Caco-2 (cell line): Measurements from ENCODE around the gene TCTA. TPM values are rescaled to one million over a fixed set of nuclear protein-coding genes. Genes with fewer than 3 reads are reported as not detected.

ENCODE experiments used
- BruUV-seq: library from RNA; stranded (reverse); fragments of 400-500 nt; replicated peaks from 2 replicates; lab custom pipeline; 2021; lab: Mats Ljungman, UMichigan
- CTCF ChIA-PET: fragments of 300-600 bp; sonication (Branson Sonifier 250); formaldehyde crosslinking; loops from one replicate; lab custom pipeline; 2022; ENCODE audit warnings: antibody characterized with exemption; lab: Charles Lee
- POLR2A ChIA-PET: fragments of 300-600 bp; sonication (Branson Sonifier 250); formaldehyde crosslinking; loops from one replicate; lab custom pipeline; 2022; ENCODE audit warnings: antibody characterized with exemption; lab: Charles Lee
- DNase-seq, 2 experiments: peaks; one replicate each; pipeline versions ENCODE4 v3.0.0 to v3.0.0-alpha.2; 2020 to 2022
- H3K27me3 ChIP-seq: replicated peaks from 2 replicates; pipeline ENCODE4 v1.6.0; 2011; ENCODE audit warnings: low read length; ENCODE audit not compliant: control insufficient read depth, insufficient read depth
- H3K36me3 ChIP-seq: 2 replicates; pipeline ENCODE4 v1.5.1; 2011; ENCODE audit warnings: low read length; ENCODE audit not compliant: control insufficient read depth, insufficient read depth
- H3K4me1 ChIP-seq: fragments of 250-450 bp; sonication (Bioruptor Pico); 2 replicates; pipeline ENCODE4 v1.5.1; 2020; ENCODE audit warnings: mild to moderate bottlenecking
- H3K4me3 ChIP-seq: 2 replicates; pipeline ENCODE4 v1.5.1; 2011; ENCODE audit warnings: low read depth, mild to moderate bottlenecking, control low read depth, low read length
- H3K9me3 ChIP-seq: fragments of 250-450 bp; sonication (Bioruptor Pico); 2 replicates; pipeline ENCODE4 v1.5.1; 2020; ENCODE audit warnings: mild to moderate bottlenecking, moderate library complexity
- H3K27ac Mint-ChIP-seq: one replicate; pipeline ENCODE4 v1.8.0; 2022; ENCODE audit warnings: mixed read lengths; ENCODE audit not compliant: unreplicated experiment
- H3K27me3 Mint-ChIP-seq: one replicate; pipeline ENCODE4 v1.8.0; 2022; ENCODE audit warnings: mixed read lengths; ENCODE audit not compliant: insufficient read depth, unreplicated experiment
- H3K36me3 Mint-ChIP-seq: one replicate; pipeline ENCODE4 v1.8.0; 2022; ENCODE audit warnings: mild to moderate bottlenecking, mixed read lengths; ENCODE audit not compliant: insufficient read depth, unreplicated experiment
- H3K4me1 Mint-ChIP-seq: one replicate; pipeline ENCODE4 v1.8.0; 2022; ENCODE audit warnings: low read depth, mixed read lengths; ENCODE audit not compliant: unreplicated experiment
- H3K4me3 Mint-ChIP-seq: one replicate; pipeline ENCODE4 v1.8.0; 2022; ENCODE audit warnings: mild to moderate bottlenecking, moderate library complexity, mixed read lengths; ENCODE audit not compliant: unreplicated experiment
- H3K9me3 Mint-ChIP-seq: one replicate; pipeline ENCODE4 v1.8.0; 2022; ENCODE audit warnings: mixed read lengths; ENCODE audit not compliant: unreplicated experiment
- intact Hi-C: fragments of 100-400 bp; cut with micrococcal nuclease; formaldehyde crosslinking; loops from one replicate; pipeline ENCODE4 v1.10.0; 2022; ENCODE audit not compliant: unreplicated experiment
- total RNA-seq: library from RNA; stranded (reverse); gene quantifications from 2 replicates; pipeline ENCODE4 v1.2.3, GENCODE V29; 2022
- TF ChIP-seq, protein P1 (sequence below), 2 experiments: fragments of 200-600 bp in 1 of 2; IDR thresholded peaks; 1 replicate in 1 of 2; 2 replicates in 1 of 2; pipeline versions ENCODE4 v1.5.1 to v1.8.0; 2011 to 2022; ENCODE audit warnings: antibody characterized with exemption in 1 of 2, control low read depth in 1 of 2, inconsistent platforms in 1 of 2, low read depth in 1 of 2, low read length in 1 of 2, mild to moderate bottlenecking in 1 of 2, moderate library complexity in 1 of 2; ENCODE audit not compliant: insufficient read depth in 1 of 2, severe bottlenecking in 1 of 2, unreplicated experiment in 1 of 2

TCTA gene
- total RNA-seq, 1 experiment from 2014 or later = 15.5 TPM

GRCh38 chr3:49386056-49386756 is 26.0 kb upstream of the TCTA start:
- H3K36me3 Mint-ChIP-seq = peaks cover 27% of the 10 kb centered on the region
- no peak overlapping the region for H3K4me3 ChIP-seq
- ChIA-PET POLR2A (no interaction called here), CTCF (no interaction called here)
- no peak overlapping the region for H3K27ac Mint-ChIP-seq
- no peak overlapping the region for H3K4me3 Mint-ChIP-seq
- no peak for DNase-seq
- no peaks in the 10 kb centered on the region for H3K4me1 ChIP-seq
- no peaks in the 10 kb centered on the region for H3K9me3 Mint-ChIP-seq
- H3K27me3 ChIP-seq = no peaks in the 10 kb centered on the region
- TF ChIP-seq, protein P1, sequence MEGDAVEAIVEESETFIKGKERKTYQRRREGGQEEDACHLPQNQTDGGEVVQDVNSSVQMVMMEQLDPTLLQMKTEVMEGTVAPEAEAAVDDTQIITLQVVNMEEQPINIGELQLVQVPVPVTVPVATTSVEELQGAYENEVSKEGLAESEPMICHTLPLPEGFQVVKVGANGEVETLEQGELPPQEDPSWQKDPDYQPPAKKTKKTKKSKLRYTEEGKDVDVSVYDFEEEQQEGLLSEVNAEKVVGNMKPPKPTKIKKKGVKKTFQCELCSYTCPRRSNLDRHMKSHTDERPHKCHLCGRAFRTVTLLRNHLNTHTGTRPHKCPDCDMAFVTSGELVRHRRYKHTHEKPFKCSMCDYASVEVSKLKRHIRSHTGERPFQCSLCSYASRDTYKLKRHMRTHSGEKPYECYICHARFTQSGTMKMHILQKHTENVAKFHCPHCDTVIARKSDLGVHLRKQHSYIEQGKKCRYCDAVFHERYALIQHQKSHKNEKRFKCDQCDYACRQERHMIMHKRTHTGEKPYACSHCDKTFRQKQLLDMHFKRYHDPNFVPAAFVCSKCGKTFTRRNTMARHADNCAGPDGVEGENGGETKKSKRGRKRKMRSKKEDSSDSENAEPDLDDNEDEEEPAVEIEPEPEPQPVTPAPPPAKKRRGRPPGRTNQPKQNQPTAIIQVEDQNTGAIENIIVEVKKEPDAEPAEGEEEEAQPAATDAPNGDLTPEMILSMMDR (IDR thresholded peaks at IDR 0.05; ENCODE audit: insufficient read depth in 1 of 2, low read depth in 1 of 2, low read length in 1 of 2, severe bottlenecking in 1 of 2, unreplicated experiment in 1 of 2) = no peak
- H3K36me3 ChIP-seq = no peaks in the 10 kb centered on the region
- no peaks in the 10 kb centered on the region for H3K27me3 Mint-ChIP-seq
- BruUV-seq = no TSS peak
- intact Hi-C loops = no loop called here
- no peaks in the 10 kb centered on the region for H3K9me3 ChIP-seq
- H3K4me1 Mint-ChIP-seq = no peaks in the 10 kb centered on the region

- H3K4me1 Mint-ChIP-seq = no peaks in the 10 kb centered on the region
- Histone ChIP-seq H3K36me3 (no peaks in the 10 kb centered on the region), H3K4me3 (no peak overlapping the region), H3K27me3 (no peaks in the 10 kb centered on the region), H3K9me3 (no peaks in the 10 kb centered on the region), H3K4me1 (no peaks in the 10 kb centered on the region)
- intact Hi-C loops = no loop called here
- peak overlapping the region; percentile 25 for H3K27ac Mint-ChIP-seq
- no peaks in the 10 kb centered on the region for H3K9me3 Mint-ChIP-seq
- DNase-seq = no peak
- H3K36me3 Mint-ChIP-seq = peaks cover 22% of the 10 kb centered on the region
- TF ChIP-seq, protein P1 (IDR thresholded peaks at IDR 0.05; ENCODE audit: insufficient read depth in 1 of 2, low read depth in 1 of 2, low read length in 1 of 2, severe bottlenecking in 1 of 2, unreplicated experiment in 1 of 2) = no peak
- POLR2A ChIA-PET = no interaction called here
- H3K4me3 Mint-ChIP-seq = no peak overlapping the region
- no peaks in the 10 kb centered on the region for H3K27me3 Mint-ChIP-seq
- CTCF ChIA-PET = no interaction called here
- BruUV-seq = no TSS peak
These were observed 24.5 kb upstream of the TCTA start for GRCh38 chr3:49387721-49388120.

- POLR2A ChIA-PET = no interaction called here
- no peak overlapping the region for H3K4me3 Mint-ChIP-seq
- no peak overlapping the region for H3K4me3 ChIP-seq
These were observed 23.9 kb upstream of the TCTA start for GRCh38 chr3:49388289-49388820.

More at GRCh38 chr3:49388289-49388820, 23.9 kb upstream of the TCTA start:
- no TSS peak for BruUV-seq
- no peaks in the 10 kb centered on the region for H3K4me1 ChIP-seq
- DNase-seq = no peak
- H3K9me3 Mint-ChIP-seq = no peaks in the 10 kb centered on the region
- peaks cover 29% of the 10 kb centered on the region for H3K36me3 Mint-ChIP-seq
- no peaks in the 10 kb centered on the region for H3K9me3 ChIP-seq
- CTCF ChIA-PET = no interaction called here
- H3K27ac Mint-ChIP-seq = peak overlapping the region; percentile 25
- TF ChIP-seq, protein P1 (IDR thresholded peaks at IDR 0.05; ENCODE audit: insufficient read depth in 1 of 2, low read depth in 1 of 2, low read length in 1 of 2, severe bottlenecking in 1 of 2, unreplicated experiment in 1 of 2) = no peak
- H3K27me3 ChIP-seq = no peaks in the 10 kb centered on the region
- intact Hi-C loops = no loop called here
- no peaks in the 10 kb centered on the region for H3K36me3 ChIP-seq
- no peaks in the 10 kb centered on the region for H3K4me1 Mint-ChIP-seq
- no peaks in the 10 kb centered on the region for H3K27me3 Mint-ChIP-seq
